Small intestine (tissue), 7 donors: ENCODE data around the gene PHF1. TPM values are rescaled to one million over a fixed set of nuclear protein-coding genes. Genes with fewer than 3 reads are reported as not detected.

Experiments used
- DNase-seq, 2 donors: peaks; one replicate each; pipeline versions ENCODE4 v3.0.0 to v3.0.0-alpha.2; 2013
- FAIRE-seq: peaks from 2 replicates; lab custom pipeline; 2012; peaks lifted over from hg19 to GRCh38; lab: Jason Lieb, UNC
- H3K27ac ChIP-seq, 3 donors: one replicate each; pipeline ENCODE4 v1.5.1; 2013; ENCODE audit warnings: low read length in 2 of 3, mild to moderate bottlenecking in 2 of 3, control low read depth in 1 of 3, inconsistent platforms in 1 of 3, low read depth in 1 of 3, moderate library complexity in 1 of 3
- H3K27me3 ChIP-seq, 3 donors: one replicate each; pipeline ENCODE4 v1.6.1; 2013; ENCODE audit warnings: low read length in 3 of 3, inconsistent platforms in 1 of 3; ENCODE audit not compliant: control insufficient read depth in 3 of 3, insufficient read depth in 3 of 3
- H3K36me3 ChIP-seq, 3 donors: one replicate each; pipeline ENCODE4 v1.6.1; 2013; ENCODE audit warnings: low read length in 3 of 3, inconsistent platforms in 1 of 3, low read depth in 1 of 3, mild to moderate bottlenecking in 1 of 3, moderate library complexity in 1 of 3; ENCODE audit not compliant: control insufficient read depth in 3 of 3, insufficient read depth in 2 of 3
- H3K4me1 ChIP-seq, 3 donors: one replicate each; pipeline ENCODE4 v1.6.1; 2013; ENCODE audit warnings: low read length in 2 of 3, inconsistent platforms in 1 of 3, low read depth in 1 of 3, mild to moderate bottlenecking in 1 of 3, moderate library complexity in 1 of 3; ENCODE audit not compliant: control insufficient read depth in 3 of 3, insufficient read depth in 2 of 3
- H3K4me3 ChIP-seq, 3 donors: one replicate each; pipeline ENCODE4 v1.5.1; 2013; ENCODE audit warnings: low read length in 3 of 3, control low read depth in 1 of 3, inconsistent platforms in 1 of 3, low read depth in 1 of 3, mild to moderate bottlenecking in 1 of 3, moderate library complexity in 1 of 3
- H3K9me3 ChIP-seq, 2 donors: one replicate each; pipeline ENCODE4 v1.6.1; 2013; ENCODE audit warnings: low read depth in 1 of 2, low read length in 1 of 2; ENCODE audit not compliant: control insufficient read depth in 2 of 2, insufficient read depth in 1 of 2
- WGBS, 3 donors: extraction: QIAGEN DNeasy Blood & Tissue Kit; methylation state at CpG; one replicate each; pipeline ENCODE4 v1.1.7; 2013; 5-methylcytosine and 5-hydroxymethylcytosine counted together
- polyA plus RNA-seq, 4 donors: library from polyadenylated mRNA; stranded (reverse) in 3 of 4; unstranded in 1 of 4; fragments of 200-250 nt in 3 of 4; fragments of 120-200 nt in 1 of 4; gene quantifications; one replicate each; pipeline versions ENCODE4 v1.2.1 to v1.2.3, GENCODE V29; 2013
- donor health status: healthy with polysubstance abuse.
- donor health status: control.
- donor health status: control.
- donor health status: Bipolar disorder and iron deficiency.
- donor health status: healthy.

The PHF1 gene
- polyA plus RNA-seq, 4 donors, result 32.2 to 67.6 (median 44.3) TPM

- H3K27ac ChIP-seq, result no peak overlapping the region
Measured at GRCh38 chr6:33434961-33435360, 24.1 kb downstream of the PHF1 start.

GRCh38 chr6:33437666-33438065 lies 26.9 kb downstream of the PHF1 start:
- Histone ChIP-seq H3K27ac (no peak overlapping the region), H3K9me3 (no peaks in the 10 kb centered on the region), H3K36me3 (peaks cover 2 to 67% (median 5%) of the 10 kb centered on the region in 3 donors), H3K4me1 (no peaks in the 10 kb centered on the region), H3K4me3 (no peak overlapping the region), H3K27me3 (no peaks in the 10 kb centered on the region)
- no peak for DNase-seq
- WGBS, 3 donors, result 94 to 95% (median 94%) methylated on average over 18 of the region's 18 CpGs
- FAIRE-seq, result no peak

More at GRCh38 chr6:33434961-33435360, 24.1 kb downstream of the PHF1 start:
- WGBS, 3 donors, result 91 to 95% (median 93%) methylated on average over 4 of the region's 4 CpGs
- DNase-seq (no peak), FAIRE-seq (no peak)
- peaks cover 3 to 19% (median 5%) of the 10 kb centered on the region in 3 donors for H3K4me1 ChIP-seq
- H3K27me3 ChIP-seq, result no peaks in the 10 kb centered on the region
- no peaks in the 10 kb centered on the region for H3K9me3 ChIP-seq
- peaks cover 2 to 47% (median 5%) of the 10 kb centered on the region in 3 donors for H3K36me3 ChIP-seq
- no peak overlapping the region for H3K4me3 ChIP-seq

- Histone ChIP-seq H3K36me3 (peaks cover 2 to 72% (median 5%) of the 10 kb centered on the region in 3 donors), H3K27ac (no peak overlapping the region), H3K9me3 (no peaks in the 10 kb centered on the region), H3K4me1 (no peaks in the 10 kb centered on the region), H3K4me3 (no peak overlapping the region), H3K27me3 (no peaks in the 10 kb centered on the region)
- DNase-seq (no peak), FAIRE-seq (no peak)
- 94 to 98% (median 98%) methylated on average over 3 of the region's 3 CpGs for WGBS, 3 donors
Measured at GRCh38 chr6:33438978-33439594, 28.3 kb downstream of the PHF1 start.

- no peak overlapping the region for H3K4me3 ChIP-seq
- no peaks in the 10 kb centered on the region for H3K27me3 ChIP-seq
- no peak for DNase-seq
- no peaks in the 10 kb centered on the region for H3K9me3 ChIP-seq
- no peak overlapping the region for H3K27ac ChIP-seq
- H3K36me3 ChIP-seq, result peaks cover 2 to 74% (median 5%) of the 10 kb centered on the region in 3 donors
- 71 to 79% (median 77%) methylated on average over 9 of the region's 9 CpGs for WGBS, 3 donors
- no peak for FAIRE-seq
- H3K4me1 ChIP-seq, result no peaks in the 10 kb centered on the region
Measured at GRCh38 chr6:33439956-33440648, 29.3 kb downstream of the PHF1 start.

GRCh38 chr6:33440649-33441309 lies 30.0 kb downstream of the PHF1 start:
- DNase-seq, result no peak
- Histone ChIP-seq H3K36me3 (peaks cover 0 to 70% (median 5%) of the 10 kb centered on the region in 3 donors), H3K27ac (no peak overlapping the region), H3K4me1 (no peaks in the 10 kb centered on the region), H3K27me3 (no peaks in the 10 kb centered on the region), H3K4me3 (no peak overlapping the region), H3K9me3 (no peaks in the 10 kb centered on the region)
- WGBS, 3 donors, result 84 to 86% (median 85%) methylated on average over 19 of the region's 19 CpGs
- FAIRE-seq, result no peak

GRCh38 chr6:33441457-33441856 lies 30.6 kb downstream of the PHF1 start:
- Histone ChIP-seq H3K4me3 (no peak overlapping the region), H3K27me3 (no peaks in the 10 kb centered on the region), H3K36me3 (peaks cover 0 to 75% (median 5%) of the 10 kb centered on the region in 3 donors), H3K9me3 (no peaks in the 10 kb centered on the region), H3K27ac (no peak overlapping the region), H3K4me1 (no peaks in the 10 kb centered on the region)
- no peak for DNase-seq
- no peak for FAIRE-seq
- WGBS, 3 donors, result 92 to 95% (median 95%) methylated on average over 9 of the region's 9 CpGs

GRCh38 chr6:33442283-33442682 lies 31.5 kb downstream of the PHF1 start:
- Histone ChIP-seq H3K9me3 (no peaks in the 10 kb centered on the region), H3K27me3 (no peaks in the 10 kb centered on the region), H3K36me3 (peaks cover 0 to 75% (median 5%) of the 10 kb centered on the region in 3 donors), H3K4me3 (no peak overlapping the region), H3K27ac (no peak overlapping the region), H3K4me1 (no peaks in the 10 kb centered on the region)
- no peak for FAIRE-seq
- 79 to 90% (median 90%) methylated on average over 8 of the region's 8 CpGs for WGBS, 3 donors
- DNase-seq, result no peak

GRCh38 chr6:33443025-33443424 lies 32.2 kb downstream of the PHF1 start:
- WGBS, 3 donors, result 91 to 97% (median 94%) methylated on average over 12 to 17 of the region's 17 CpGs
- H3K27me3 ChIP-seq, result no peaks in the 10 kb centered on the region
- no peak for DNase-seq
- H3K27ac ChIP-seq, result no peak overlapping the region
- FAIRE-seq, result no peak
- H3K4me1 ChIP-seq, result no peaks in the 10 kb centered on the region
- H3K4me3 ChIP-seq, result no peak overlapping the region
- H3K36me3 ChIP-seq, result peaks cover 0 to 76% (median 4%) of the 10 kb centered on the region in 3 donors
- H3K9me3 ChIP-seq, result no peaks in the 10 kb centered on the region
